Measurements from ENCODE around the gene DYNC1LI1.
A peak's percentile ranks its signal among the peaks of the same experiment; 100 is the strongest.

DYNC1LI1 gene

GRCh38 chr3:32570421-32571191, at the start of gene DYNC1LI1:
Gene DYNC1LI1 (minus strand): TSS chr3:32570858. CDS start chr3:32570770, 88 bp downstream.
- peak; percentile 46 to 80 for DNase-seq

GRCh38 chr3:32619395-32619794, 48.7 kb upstream of the DYNC1LI1 start:
- DNase-seq: no peak

GRCh38 chr3:32616267-32616962, 45.8 kb upstream of the DYNC1LI1 start:
- DNase-seq: no peak

GRCh38 chr3:32614956-32615355, 44.3 kb upstream of the DYNC1LI1 start:
- DNase-seq: no peak

- no peak for DNase-seq
Observed at GRCh38 chr3:32613183-32613582, 42.5 kb upstream of the DYNC1LI1 start.

- no peak for DNase-seq
Observed at GRCh38 chr3:32612547-32612946, 41.9 kb upstream of the DYNC1LI1 start.

- DNase-seq: no peak
Observed at GRCh38 chr3:32607522-32607921, 36.9 kb upstream of the DYNC1LI1 start.

GRCh38 chr3:32606960-32607359, 36.3 kb upstream of the DYNC1LI1 start:
- DNase-seq: no peak

- DNase-seq: no peak
Observed at GRCh38 chr3:32606277-32606676, 35.6 kb upstream of the DYNC1LI1 start.

GRCh38 chr3:32603064-32603463, 32.4 kb upstream of the DYNC1LI1 start:
- no peak for DNase-seq

- no peak for DNase-seq
Observed at GRCh38 chr3:32602206-32602605, 31.5 kb upstream of the DYNC1LI1 start.

GRCh38 chr3:32601722-32602121, 31.1 kb upstream of the DYNC1LI1 start:
- no peak for DNase-seq

- no peak for DNase-seq
Observed at GRCh38 chr3:32597656-32598055, 27.0 kb upstream of the DYNC1LI1 start.

GRCh38 chr3:32596909-32597369, 26.3 kb upstream of the DYNC1LI1 start:
- DNase-seq: no peak

- DNase-seq: no peak
Observed at GRCh38 chr3:32596282-32596908, 25.7 kb upstream of the DYNC1LI1 start.

GRCh38 chr3:32595323-32595722, 24.7 kb upstream of the DYNC1LI1 start:
- DNase-seq: no peak

- no peak for DNase-seq
Observed at GRCh38 chr3:32593903-32594525, 23.4 kb upstream of the DYNC1LI1 start.

GRCh38 chr3:32592696-32593353, 22.2 kb upstream of the DYNC1LI1 start:
- DNase-seq: no peak

GRCh38 chr3:32592011-32592410, 21.4 kb upstream of the DYNC1LI1 start:
- no peak for DNase-seq

GRCh38 chr3:32591186-32591585, 20.5 kb upstream of the DYNC1LI1 start:
- DNase-seq: no peak

GRCh38 chr3:32586356-32586755, 15.7 kb upstream of the DYNC1LI1 start:
- no peak for DNase-seq

- DNase-seq: no peak
Observed at GRCh38 chr3:32584660-32585059, 14.0 kb upstream of the DYNC1LI1 start.

GRCh38 chr3:32583708-32584107, 13.1 kb upstream of the DYNC1LI1 start:
- no peak for DNase-seq

Measured in cerebellar nuclear complex (tissue), 1 donor.